ENCODE results near the gene TMEM45A.

- TF ChIP-seq EZH2 (IDR thresholded peaks at IDR 0.05; ENCODE audit: borderline replicate concordance, low read length) (no peak), CTCF (conservative IDR thresholded peaks at IDR 0.05 in 1 of 2, IDR thresholded peaks at IDR 0.05 in 1 of 2; ENCODE audit: extremely low read depth in 1 of 2, insufficient read depth in 1 of 2, low read depth in 1 of 2, low read length in 2 of 2) (peak in 1 of 2 donors; percentile 5)
These were observed 45.9 kb downstream of the TMEM45A start for GRCh38 chr3:100538339-100538706.
